DOHH2 (cell line): ENCODE data around the gene UVSSA.

Experiments
- H3F3A ChIP-seq: fragments of 200-600 bp; sonication (generic), shearing (Covaris generic); 2 replicates; pipeline ENCODE4 v1.6.0; 2016; ENCODE audit warnings: antibody characterized with exemption, mild to moderate bottlenecking; ENCODE audit not compliant: control insufficient read depth, insufficient read depth
- H3K27ac ChIP-seq: fragments of 200-600 bp; sonication (generic); 2 replicates; pipeline ENCODE4 v1.5.1; 2014; ENCODE audit warnings: low read depth, mild to moderate bottlenecking, low read length, moderate library complexity
- H3K27me3 ChIP-seq: fragments of 200-600 bp; sonication (generic); 2 replicates; pipeline ENCODE4 v1.6.1; 2014; ENCODE audit warnings: mild to moderate bottlenecking, low read length, mixed read lengths; ENCODE audit not compliant: control insufficient read depth
- H3K36me3 ChIP-seq: fragments of 200-600 bp; sonication (generic); 2 replicates; pipeline ENCODE4 v1.6.1; 2014; ENCODE audit warnings: mild to moderate bottlenecking, low read length, moderate library complexity, mixed read lengths; ENCODE audit not compliant: control insufficient read depth
- H3K4me1 ChIP-seq: fragments of 200-600 bp; sonication (generic); 2 replicates; pipeline ENCODE4 v1.6.1; 2014; ENCODE audit warnings: mild to moderate bottlenecking, low read length, mixed read lengths; ENCODE audit not compliant: control insufficient read depth
- H3K4me2 ChIP-seq: fragments of 200-600 bp; sonication (generic); 2 replicates; pipeline ENCODE4 v1.6.0; 2014; ENCODE audit warnings: mild to moderate bottlenecking, low read length, moderate library complexity
- H3K4me3 ChIP-seq: fragments of 200-600 bp; sonication (generic); 2 replicates; pipeline ENCODE4 v1.5.1; 2014; ENCODE audit warnings: mild to moderate bottlenecking, low read length, mixed read lengths
- H3K79me2 ChIP-seq: fragments of 200-600 bp; sonication (generic); 2 replicates; pipeline ENCODE4 v1.6.1; 2014; ENCODE audit warnings: mild to moderate bottlenecking, low read length, mixed read lengths; ENCODE audit not compliant: control insufficient read depth
- H3K9me2 ChIP-seq: fragments of 200-600 bp; sonication (generic); replicated peaks from 2 replicates; pipeline ENCODE4 v1.6.1; 2014; ENCODE audit warnings: mild to moderate bottlenecking, low read length, mixed read lengths; ENCODE audit not compliant: control insufficient read depth
- H3K9me3 ChIP-seq: fragments of 200-600 bp; sonication (generic); 2 replicates; pipeline ENCODE4 v1.6.1; 2014; ENCODE audit warnings: antibody characterized with exemption, low read length, mixed read lengths; ENCODE audit not compliant: control insufficient read depth, insufficient read depth
- H4K20me1 ChIP-seq: fragments of 200-600 bp; sonication (generic); 2 replicates; pipeline ENCODE4 v1.6.0; 2014; ENCODE audit warnings: low read depth, mild to moderate bottlenecking, antibody characterized with exemption, low read length, moderate library complexity; ENCODE audit not compliant: control insufficient read depth, insufficient read depth
- CTCF ChIP-seq: fragments of 200-600 bp; sonication (generic); IDR thresholded peaks from one replicate; pipeline ENCODE4 v1.5.1; 2014; ENCODE audit warnings: antibody characterized with exemption, mild to moderate bottlenecking, low read depth, low read length; ENCODE audit not compliant: poor library complexity, severe bottlenecking
- EZH2phosphoT487 ChIP-seq: fragments of 200-600 bp; sonication (generic); IDR thresholded peaks from 2 replicates; pipeline ENCODE4 v1.6.1; 2017; ENCODE audit warnings: borderline replicate concordance, mild to moderate bottlenecking, antibody characterized with exemption, low read length, moderate library complexity, mixed read lengths

UVSSA gene

GRCh38 chr4:1305261-1305711, 41.7 kb upstream of the UVSSA start:
- H3K9me3 ChIP-seq = no peaks in the 10 kb centered on the region
- no peak overlapping the region for H3K4me2 ChIP-seq
- no peak for TF ChIP-seq CTCF
- H3K79me2 ChIP-seq = peaks cover 97% of the 10 kb centered on the region
- no peaks in the 10 kb centered on the region for H3K27me3 ChIP-seq
- H3K9me2 ChIP-seq = no peaks in the 10 kb centered on the region
- H3K4me1 ChIP-seq = peaks cover 5% of the 10 kb centered on the region; the same call in 1 of the 2 replicates
- H3K27ac ChIP-seq = no peak overlapping the region
- no peaks in the 10 kb centered on the region; the same call in 1 of the 2 replicates for H3F3A ChIP-seq
- H3K4me3 ChIP-seq = no peak overlapping the region
- peaks cover 24% of the 10 kb centered on the region for H3K36me3 ChIP-seq
- peaks cover 18% of the 10 kb centered on the region for H4K20me1 ChIP-seq

- peaks cover 5% of the 10 kb centered on the region; the same call in 1 of the 2 replicates for H3K4me1 ChIP-seq
- H3K79me2 ChIP-seq = peaks cover 97% of the 10 kb centered on the region
- H3K4me2 ChIP-seq = no peak overlapping the region
- no peak overlapping the region for H3K27ac ChIP-seq
- no peaks in the 10 kb centered on the region for H3K9me2 ChIP-seq
- H3K9me3 ChIP-seq = no peaks in the 10 kb centered on the region
- H3K4me3 ChIP-seq = no peak overlapping the region
- no peaks in the 10 kb centered on the region; the same call in 1 of the 2 replicates for H3F3A ChIP-seq
- peaks cover 18% of the 10 kb centered on the region for H4K20me1 ChIP-seq
- H3K36me3 ChIP-seq = peaks cover 18% of the 10 kb centered on the region
- no peak for TF ChIP-seq EZH2phosphoT487
- TF ChIP-seq CTCF = no peak
- H3K27me3 ChIP-seq = no peaks in the 10 kb centered on the region
Measured at GRCh38 chr4:1305781-1306455, 41.1 kb upstream of the UVSSA start.

- H4K20me1 ChIP-seq = peaks cover 18% of the 10 kb centered on the region
- H3K79me2 ChIP-seq = peaks cover 93% of the 10 kb centered on the region
- no peaks in the 10 kb centered on the region for H3K9me2 ChIP-seq
- H3K4me1 ChIP-seq = peaks cover 5% of the 10 kb centered on the region; the same call in 1 of the 2 replicates
- H3K4me3 ChIP-seq = no peak overlapping the region
- no peaks in the 10 kb centered on the region for H3K27me3 ChIP-seq
- no peak for TF ChIP-seq CTCF
- no peak for TF ChIP-seq EZH2phosphoT487
- peaks cover 25% of the 10 kb centered on the region for H3K36me3 ChIP-seq
- no peaks in the 10 kb centered on the region; the same call in 1 of the 2 replicates for H3F3A ChIP-seq
- H3K4me2 ChIP-seq = no peak overlapping the region
- H3K9me3 ChIP-seq = no peaks in the 10 kb centered on the region
- H3K27ac ChIP-seq = no peak overlapping the region
Measured at GRCh38 chr4:1307951-1308735, 38.9 kb upstream of the UVSSA start.
